Dermis microvascular lymphatic vessel endothelial cell (primary cell): Measurements from ENCODE around the gene STN1. TPM values are rescaled to one million over a fixed set of nuclear protein-coding genes. Genes with fewer than 3 reads are reported as not detected.

Experiments
- DNase-seq, 2 donors: peaks; one replicate each; pipeline versions ENCODE4 v3.0.0 to v3.0.0-alpha.2; 2010; ENCODE audit warnings: low read depth in 2 of 2
- total RNA-seq: library from RNA; depleted of rRNA; stranded (reverse); fragments of >200 nt; gene quantifications from 2 replicates; pipeline ENCODE4 v1.2.1, GENCODE V29; 2014

STN1 gene
- total RNA-seq, 1 donor from 2014 or later, result 20.5 TPM

GRCh38 chr10:103843854-103844570, 74.0 kb downstream of the STN1 start:
- DNase-seq, result peak; percentile 20 to 36

GRCh38 chr10:103843045-103843444, 74.9 kb downstream of the STN1 start:
- DNase-seq, result no peak

- no peak for DNase-seq
Measured at GRCh38 chr10:103842605-103843004, 75.4 kb downstream of the STN1 start.

GRCh38 chr10:103841519-103841918, 76.5 kb downstream of the STN1 start:
- DNase-seq, result no peak

DNA sequence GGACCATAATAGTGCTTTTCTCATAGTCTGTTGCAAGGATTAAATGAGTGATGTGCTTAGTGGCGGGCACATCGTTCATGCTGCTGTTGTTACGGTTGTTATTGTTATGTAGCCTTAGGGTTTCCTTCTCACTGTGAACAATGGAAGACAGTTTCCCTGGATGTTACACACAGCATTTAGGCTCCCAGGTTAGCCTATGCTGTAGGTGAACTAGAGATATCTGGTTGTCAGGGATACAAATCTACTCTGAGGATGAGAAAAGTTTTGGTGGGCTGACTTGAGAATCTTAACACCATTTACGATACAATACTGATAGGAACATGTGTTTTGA, 77.3 kb downstream of the STN1 start:
- peak in 1 of 2 donors; percentile 13 for DNase-seq

DNA sequence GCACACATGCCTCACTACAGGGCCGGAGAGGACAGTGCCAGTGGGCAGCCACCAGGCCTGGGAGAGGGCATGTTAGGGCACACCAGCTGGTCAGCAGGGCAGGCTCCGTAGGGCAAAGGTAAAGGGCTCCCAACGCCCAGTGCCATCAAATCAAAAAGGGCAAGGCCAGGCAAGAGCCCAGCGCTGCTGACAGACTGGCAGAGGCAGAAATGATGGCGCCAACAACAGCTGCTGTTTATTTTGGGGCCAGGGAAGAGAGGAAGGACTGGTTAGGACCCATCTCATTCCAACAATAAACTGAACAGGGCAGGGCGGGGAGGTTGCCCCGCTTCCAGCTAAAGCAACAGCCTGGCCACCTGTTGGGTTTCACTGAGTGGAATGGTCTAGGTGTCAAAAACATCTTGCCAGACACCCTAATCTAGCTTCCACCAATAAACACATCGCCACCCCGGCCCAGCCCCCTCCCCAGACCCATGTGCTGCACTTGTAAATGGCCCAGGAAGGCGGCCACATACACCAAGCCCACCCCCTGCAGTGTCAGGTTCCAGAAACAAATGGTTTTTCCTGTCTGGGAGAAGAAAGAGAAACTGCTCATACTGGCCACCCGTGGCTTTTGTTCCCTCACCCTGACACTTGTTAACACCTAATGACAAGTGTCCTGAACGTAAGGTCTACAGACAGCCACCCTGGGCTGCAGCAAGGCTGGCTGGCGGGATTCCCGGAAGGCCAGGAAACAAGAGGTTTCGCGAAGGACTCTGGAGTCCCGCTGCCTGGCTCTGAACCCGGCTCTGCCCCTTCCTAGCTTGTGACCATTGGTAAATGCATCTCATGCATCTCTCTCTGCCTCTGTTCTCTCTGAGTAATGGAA, 77.9 kb downstream of the STN1 start:
- DNase-seq, result peak in 1 of 2 donors; percentile 28

DNA sequence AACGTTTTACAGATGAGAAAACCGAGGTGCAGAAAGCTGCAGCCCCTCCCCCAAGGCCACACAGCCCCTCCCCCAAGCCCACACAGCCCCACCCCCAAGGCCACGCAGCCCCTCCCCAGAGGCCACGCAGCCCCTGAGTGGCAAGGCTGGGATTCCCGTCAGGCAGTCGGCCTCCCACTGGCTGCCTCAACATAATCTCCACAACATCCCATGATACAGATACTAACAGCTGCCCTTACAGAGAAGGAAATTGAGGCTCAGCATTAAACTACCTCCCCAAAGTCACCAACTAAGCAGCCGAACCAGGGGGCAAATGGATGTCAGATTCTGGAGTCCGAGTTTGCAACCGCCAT, 78.5 kb downstream of the STN1 start:
- no peak for DNase-seq

DNA sequence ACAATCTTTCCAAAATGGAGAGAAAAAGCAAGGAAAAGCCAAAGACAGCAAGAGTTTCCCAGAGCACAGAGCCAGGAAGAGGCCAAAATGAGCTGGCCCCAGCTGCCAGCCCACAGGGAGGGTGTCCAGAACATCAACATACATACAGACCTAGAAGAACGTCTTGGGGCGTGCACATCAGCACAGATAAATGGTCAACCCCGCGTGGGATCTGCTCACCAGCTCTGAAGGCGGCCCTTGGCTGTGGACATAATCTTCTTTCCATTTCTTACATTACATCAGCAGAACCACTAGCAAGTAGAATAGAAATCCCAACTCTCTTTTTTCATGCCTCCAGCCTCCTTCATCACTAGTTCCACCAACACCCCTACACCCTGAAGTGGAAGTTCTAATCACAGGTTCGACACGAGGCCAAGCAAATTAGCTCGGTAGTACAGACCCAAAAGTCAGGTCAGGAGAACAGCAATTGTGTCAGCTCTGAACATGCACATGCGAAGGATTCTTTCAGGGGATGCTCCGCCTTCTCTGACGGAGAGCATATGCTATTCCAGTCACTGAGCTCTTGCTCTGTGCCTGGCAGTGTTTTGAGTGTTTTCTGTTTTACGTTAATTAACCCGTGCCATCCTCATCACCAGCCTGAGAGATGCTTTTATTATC, 79.0 kb downstream of the STN1 start:
- DNase-seq, result no peak

- DNase-seq, result no peak
Measured at GRCh38 chr10:103838070-103838395, 80.0 kb downstream of the STN1 start.

GRCh38 chr10:103837370-103838069, 80.5 kb downstream of the STN1 start:
- DNase-seq, result no peak

DNA sequence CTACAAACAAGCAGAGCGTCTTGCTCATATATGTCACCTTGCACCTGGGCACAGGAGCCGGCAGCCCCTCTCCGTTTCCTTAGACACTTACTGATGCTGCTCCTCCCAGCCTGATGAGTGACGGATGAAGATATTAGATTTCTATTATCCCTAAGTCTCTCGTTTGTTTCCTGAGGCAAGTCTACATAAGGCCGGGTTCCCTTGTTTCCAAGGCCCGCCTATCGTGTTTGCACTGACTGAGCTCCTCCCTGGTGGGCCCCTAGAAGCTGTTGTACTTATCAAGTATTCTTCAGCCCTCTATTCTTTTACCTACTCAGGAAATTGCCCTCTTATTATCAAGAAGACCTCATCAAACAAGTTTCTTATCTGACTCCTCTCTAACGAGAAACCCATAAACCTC, 81.1 kb downstream of the STN1 start:
- no peak for DNase-seq

GRCh38 chr10:103836273-103836672, 81.7 kb downstream of the STN1 start:
- DNase-seq, result no peak

DNA sequence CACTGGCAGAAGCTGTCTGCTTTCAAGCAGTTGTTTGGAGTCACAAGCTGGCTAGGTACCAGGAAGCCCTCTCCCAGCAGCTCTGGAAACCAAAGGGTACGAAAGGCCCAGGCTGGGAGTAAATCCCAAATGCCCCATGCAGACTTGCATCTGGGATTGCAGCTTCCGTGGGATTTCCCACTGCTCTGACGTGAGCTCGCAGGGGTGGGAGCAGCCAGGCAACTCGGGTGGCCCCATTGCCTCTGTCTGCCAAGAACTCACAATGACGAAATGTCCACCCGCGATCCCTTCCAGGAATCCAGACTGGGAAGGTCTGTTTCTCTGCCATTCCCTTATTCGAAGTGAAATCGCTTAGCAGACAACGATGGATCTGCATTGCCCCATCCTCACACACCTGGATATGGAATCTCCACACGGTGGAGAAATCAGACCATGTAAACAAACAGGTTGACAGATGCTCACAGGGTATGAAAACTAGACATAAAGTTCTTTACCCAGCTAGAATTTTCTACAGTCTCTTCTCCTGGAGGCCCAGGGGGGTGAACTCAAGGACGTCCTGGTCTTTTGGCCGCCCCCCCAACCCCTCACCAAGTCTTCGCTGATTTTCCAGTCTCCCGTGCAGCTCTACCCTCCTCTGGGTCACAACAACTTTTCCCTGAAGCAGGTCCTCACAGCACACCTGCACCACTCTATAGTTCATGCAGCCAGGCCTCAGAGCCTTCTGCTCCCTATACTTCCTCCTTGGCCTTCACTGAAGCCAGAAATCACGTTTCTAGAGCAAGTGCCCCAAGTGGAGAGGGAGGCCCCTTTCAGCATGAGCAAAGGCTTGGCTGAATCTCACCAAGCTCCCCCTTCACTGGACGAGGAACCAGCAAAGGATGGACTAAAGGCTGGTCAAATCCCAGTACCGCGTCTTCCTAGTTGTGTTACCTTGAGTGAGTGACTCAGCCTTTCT, 82.6 kb downstream of the STN1 start:
- DNase-seq, result no peak

DNA sequence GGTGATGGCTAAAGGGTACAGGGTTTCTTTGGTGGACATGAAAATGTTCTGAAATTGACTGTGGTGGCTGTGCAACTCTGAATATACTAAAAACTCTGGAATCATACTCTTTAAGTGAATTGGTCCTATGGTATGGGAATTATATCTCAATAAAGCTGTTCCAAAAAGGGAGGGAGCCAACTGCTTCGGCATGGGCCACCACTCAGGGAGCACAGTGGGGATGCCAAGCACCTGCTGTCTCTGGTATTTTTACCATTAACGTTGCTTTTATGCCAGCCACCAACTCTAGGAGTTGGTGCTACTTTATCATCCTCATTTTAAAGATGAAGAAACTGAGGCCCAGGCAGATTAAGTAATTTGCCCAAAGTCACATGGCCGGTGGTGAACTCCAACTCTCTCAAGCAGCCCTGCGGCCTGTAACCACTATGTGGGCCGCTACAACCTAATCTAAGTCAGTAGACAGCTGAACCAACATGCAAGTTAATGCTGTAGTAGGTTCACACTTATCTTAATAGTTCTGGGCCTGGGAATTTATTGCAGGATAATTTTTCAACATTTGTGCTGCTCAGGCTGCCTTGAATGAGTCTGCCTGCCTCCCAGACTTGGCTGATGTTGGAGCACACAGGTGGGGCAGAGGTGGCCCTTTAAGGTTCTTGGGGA, 83.4 kb downstream of the STN1 start:
- DNase-seq, result no peak

DNA sequence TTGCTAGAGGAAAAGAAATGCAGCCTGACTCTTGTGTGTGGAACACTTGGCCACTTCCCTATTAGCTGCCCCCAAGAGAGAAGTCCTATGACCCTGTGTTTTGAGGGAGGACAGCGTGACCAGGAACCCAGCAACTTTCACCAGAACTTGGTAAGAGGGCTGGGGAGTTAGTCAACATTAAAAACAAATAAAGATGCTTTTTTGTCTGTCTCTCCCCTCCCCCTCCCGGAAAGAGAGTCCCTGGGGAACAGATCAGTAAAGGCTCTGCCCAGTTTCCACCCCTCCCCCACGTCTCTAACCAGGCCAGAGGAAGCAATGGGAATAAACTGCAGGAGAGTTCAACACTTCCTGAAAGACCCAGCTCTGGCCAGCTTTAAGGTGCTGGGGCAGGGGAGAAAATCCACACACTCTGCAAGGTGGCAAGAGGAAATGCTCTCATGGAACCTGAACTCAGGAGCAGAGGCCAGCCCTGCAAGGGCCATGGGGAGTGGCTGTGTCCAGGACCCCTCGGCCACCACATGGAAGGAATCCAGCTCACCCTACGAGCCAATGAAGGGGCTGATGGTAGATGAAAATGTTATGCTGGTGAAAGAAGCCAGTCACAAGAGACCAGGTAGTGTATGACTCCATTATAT, 84.1 kb downstream of the STN1 start:
- DNase-seq, result no peak

- no peak for DNase-seq
Measured at GRCh38 chr10:103832806-103833205, 85.2 kb downstream of the STN1 start.
